ENCODE data around the gene ATXN1. TPM values are rescaled to one million over a fixed set of nuclear protein-coding genes. Genes with fewer than 3 reads are reported as not detected.

The ATXN1 gene
- total RNA-seq, 1 experiment from 2014 or later = 5.6 TPM

GRCh38 chr6:16789329-16790038 is 28.2 kb upstream of the ATXN1 start:
- Histone ChIP-seq H3K27ac (ENCODE audit: insufficient read length, low read depth, low read length) (no peak overlapping the region), H2BK5ac (ENCODE audit: insufficient read length, low read length) (no peak overlapping the region), H4K5ac (ENCODE audit: insufficient read length, low read depth, low read length) (no peak overlapping the region), H3K14ac (ENCODE audit: insufficient read depth, low read length) (no peak overlapping the region), H2BK120ac (ENCODE audit: low read depth, low read length, poor library complexity, severe bottlenecking) (no peak overlapping the region), H2BK12ac (ENCODE audit: insufficient read length, low read depth, low read length) (no peak overlapping the region), H4K20me1 (ENCODE audit: control insufficient read depth, insufficient read depth, insufficient read length) (no peaks in the 10 kb centered on the region), H2AFZ (ENCODE audit: low read length) (no peak overlapping the region), H3K9ac (ENCODE audit: extremely low read depth, insufficient read length, low read length) (no peak overlapping the region), H3K23ac (ENCODE audit: insufficient read length, low read depth, low read length) (no peak overlapping the region), H3K4me2 (ENCODE audit: insufficient read depth, insufficient read length, low read length) (no peak overlapping the region), H3K23me2 (ENCODE audit: insufficient read length, low read depth, low read length, poor library complexity, severe bottlenecking) (no peaks in the 10 kb centered on the region), H3T11ph (ENCODE audit: low read length) (no peak overlapping the region), H3K79me1 (ENCODE audit: insufficient read depth, low read depth, low read length, poor library complexity, severe bottlenecking) (no peaks in the 10 kb centered on the region), H3K27me3 (ENCODE audit: insufficient read depth, low read length) (no peaks in the 10 kb centered on the region), H4K8ac (replicated peaks; ENCODE audit: insufficient read length, low read depth, low read length) (no peak overlapping the region), H3K9me3 (ENCODE audit: control insufficient read depth, low read depth, low read length) (peaks cover 11% of the 10 kb centered on the region), H4K91ac (ENCODE audit: insufficient read length, low read depth, low read length) (no peak overlapping the region), H3K79me2 (ENCODE audit: insufficient read depth, low read length) (no peaks in the 10 kb centered on the region), H3K56ac (ENCODE audit: insufficient read length, low read depth, low read length) (no peak overlapping the region), H3K18ac (ENCODE audit: insufficient read length, low read depth, low read length) (no peak overlapping the region), H3K4ac (ENCODE audit: low read depth, low read length) (no peak overlapping the region), H2BK20ac (ENCODE audit: low read depth, low read length, poor library complexity, severe bottlenecking) (no peak overlapping the region), H2BK15ac (ENCODE audit: low read depth, low read length) (no peak overlapping the region), H3K4me1 (ENCODE audit: insufficient read depth, low read length) (no peaks in the 10 kb centered on the region), H2AK5ac (ENCODE audit: insufficient read length, low read length) (no peak overlapping the region)
- H3K27ac Mint-ChIP-seq = no peak overlapping the region
- H3K36me3 Mint-ChIP-seq (ENCODE audit: insufficient read depth in 1 of 3, low read depth in 3 of 3) = peaks cover 10 to 23% (median 16%) of the 10 kb centered on the region in 3 experiments
- H3K4me1 Mint-ChIP-seq = no peaks in the 10 kb centered on the region
- peaks cover 5% of the 10 kb centered on the region; the same call in 1 of the 2 replicates for H3K27me3 Mint-ChIP-seq (ENCODE audit: low read depth)
- H3K4me3 Mint-ChIP-seq = no peak overlapping the region
- H3K9me3 Mint-ChIP-seq = peaks cover 27 to 31% of the 10 kb centered on the region in 2 experiments
- no CpG with 5 or more reads among the region's 2 CpGs for WGBS (ENCODE audit: extremely low coverage, insufficient read length, low lambda C conversion rate)
- DNase-seq = no peak
- TF ChIP-seq CTCF (conservative IDR thresholded peaks at IDR 0.05) = no peak
